ENCODE data around the gene CNTNAP5. TPM values are rescaled to one million over a fixed set of nuclear protein-coding genes. Genes with fewer than 3 reads are reported as not detected.
"Not testable (repeated sequence)": the region's sequence is repeated elsewhere in the genome, so short reads cannot be mapped to it uniquely, and the experiment has no call there.

The CNTNAP5 gene
- total RNA-seq, 1 donor from 2014 or later = 5.0 TPM

DNA sequence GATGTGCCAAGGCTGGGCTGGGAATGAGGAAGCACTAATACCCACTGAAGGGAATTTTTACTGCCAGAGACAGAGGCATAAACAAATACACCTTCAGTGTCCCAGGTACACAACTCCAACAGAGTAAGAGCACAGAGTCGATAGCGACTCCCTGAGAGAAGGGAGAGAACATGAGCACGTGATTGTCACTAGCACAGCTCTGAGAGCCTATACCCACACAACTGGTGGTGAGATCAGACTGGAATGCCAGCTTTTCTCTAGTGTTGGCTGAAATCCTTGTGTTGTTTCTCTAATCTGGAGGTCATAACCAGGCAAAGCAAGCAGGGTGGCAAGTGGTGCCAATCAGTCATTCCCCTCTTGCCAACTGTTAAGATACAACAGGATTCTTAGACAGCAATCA lies 377.2 kb downstream of the CNTNAP5 start:
- TF ChIP-seq, protein P1, sequence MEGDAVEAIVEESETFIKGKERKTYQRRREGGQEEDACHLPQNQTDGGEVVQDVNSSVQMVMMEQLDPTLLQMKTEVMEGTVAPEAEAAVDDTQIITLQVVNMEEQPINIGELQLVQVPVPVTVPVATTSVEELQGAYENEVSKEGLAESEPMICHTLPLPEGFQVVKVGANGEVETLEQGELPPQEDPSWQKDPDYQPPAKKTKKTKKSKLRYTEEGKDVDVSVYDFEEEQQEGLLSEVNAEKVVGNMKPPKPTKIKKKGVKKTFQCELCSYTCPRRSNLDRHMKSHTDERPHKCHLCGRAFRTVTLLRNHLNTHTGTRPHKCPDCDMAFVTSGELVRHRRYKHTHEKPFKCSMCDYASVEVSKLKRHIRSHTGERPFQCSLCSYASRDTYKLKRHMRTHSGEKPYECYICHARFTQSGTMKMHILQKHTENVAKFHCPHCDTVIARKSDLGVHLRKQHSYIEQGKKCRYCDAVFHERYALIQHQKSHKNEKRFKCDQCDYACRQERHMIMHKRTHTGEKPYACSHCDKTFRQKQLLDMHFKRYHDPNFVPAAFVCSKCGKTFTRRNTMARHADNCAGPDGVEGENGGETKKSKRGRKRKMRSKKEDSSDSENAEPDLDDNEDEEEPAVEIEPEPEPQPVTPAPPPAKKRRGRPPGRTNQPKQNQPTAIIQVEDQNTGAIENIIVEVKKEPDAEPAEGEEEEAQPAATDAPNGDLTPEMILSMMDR (conservative IDR thresholded peaks at IDR 0.05) = no peak
- Mint-ChIP-seq H3K27ac (no peak overlapping the region), H3K27me3 (no peaks in the 10 kb centered on the region), H3K36me3 (no peaks in the 10 kb centered on the region), H3K4me1 (ENCODE audit: unreplicated experiment) (no peaks in the 10 kb centered on the region), H3K9me3 (no peaks in the 10 kb centered on the region), H3K4me3 (no peak overlapping the region)
- no peak for DNase-seq (ENCODE audit: extremely low spot score, unreplicated experiment)

DNA sequence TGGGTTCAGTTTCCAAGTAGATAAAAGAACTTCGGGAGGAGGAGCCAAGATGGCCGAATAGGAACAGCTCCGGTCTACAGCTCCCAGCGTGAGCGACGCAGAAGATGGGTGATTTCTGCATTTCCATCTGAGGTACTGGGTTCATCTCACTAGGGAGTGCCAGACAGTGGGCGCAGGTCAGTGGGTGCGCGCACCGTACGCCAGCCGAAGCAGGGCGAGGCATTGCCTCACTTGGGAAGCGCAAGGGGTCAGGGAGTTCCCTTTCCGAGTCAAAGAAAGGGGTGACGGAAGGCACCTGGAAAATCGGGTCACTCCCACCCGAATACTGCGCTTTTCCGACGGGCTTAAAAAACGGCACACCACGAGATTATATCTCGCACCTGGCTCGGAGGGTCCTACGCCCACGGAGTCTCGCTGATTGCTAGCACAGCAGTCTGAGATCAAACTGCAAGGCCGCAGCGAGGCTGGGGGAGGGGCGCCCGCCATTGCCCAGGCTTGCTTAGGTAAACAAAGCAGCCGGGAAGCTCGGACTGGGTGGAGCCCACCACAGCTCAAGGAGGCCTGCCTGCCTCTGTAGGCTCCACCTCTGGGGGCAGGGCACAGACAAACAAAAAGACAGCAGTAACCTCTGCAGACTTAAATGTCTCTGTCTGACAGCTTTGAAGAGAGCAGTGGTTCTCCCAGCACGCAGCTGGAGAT lies 382.9 kb downstream of the CNTNAP5 start:
- not testable (repeated sequence) for H3K4me1 Mint-ChIP-seq (ENCODE audit: unreplicated experiment); H3K36me3 Mint-ChIP-seq; H3K4me3 Mint-ChIP-seq; H3K27me3 Mint-ChIP-seq; H3K9me3 Mint-ChIP-seq; H3K27ac Mint-ChIP-seq; DNase-seq (ENCODE audit: extremely low spot score, unreplicated experiment)

DNA sequence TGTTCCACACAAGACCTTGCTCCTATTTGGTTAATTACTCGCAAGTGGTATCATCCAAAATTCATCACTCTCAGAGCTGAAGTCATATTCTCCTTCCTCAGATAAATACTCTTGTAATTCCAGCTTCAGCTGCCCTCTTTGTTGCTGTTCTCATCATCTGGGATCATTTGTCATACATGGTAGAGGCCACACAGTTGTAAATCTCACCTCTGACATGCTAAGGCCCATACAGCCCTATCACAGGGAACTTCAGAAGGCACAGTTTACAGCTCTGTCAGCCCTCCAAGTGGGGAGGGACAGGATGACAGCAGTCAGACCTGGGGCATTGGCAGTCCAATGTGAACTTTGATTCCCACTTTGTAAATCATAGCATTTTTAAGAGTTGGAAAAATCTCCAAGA lies 399.0 kb downstream of the CNTNAP5 start:
- Mint-ChIP-seq H3K27me3 (peaks cover 17% of the 10 kb centered on the region), H3K9me3 (no peaks in the 10 kb centered on the region), H3K4me3 (no peak overlapping the region), H3K27ac (no peak overlapping the region), H3K4me1 (ENCODE audit: unreplicated experiment) (peaks cover 4% of the 10 kb centered on the region), H3K36me3 (no peaks in the 10 kb centered on the region)
- no peak for DNase-seq (ENCODE audit: extremely low spot score, unreplicated experiment)
- TF ChIP-seq, protein P1 (conservative IDR thresholded peaks at IDR 0.05) = no peak

DNA sequence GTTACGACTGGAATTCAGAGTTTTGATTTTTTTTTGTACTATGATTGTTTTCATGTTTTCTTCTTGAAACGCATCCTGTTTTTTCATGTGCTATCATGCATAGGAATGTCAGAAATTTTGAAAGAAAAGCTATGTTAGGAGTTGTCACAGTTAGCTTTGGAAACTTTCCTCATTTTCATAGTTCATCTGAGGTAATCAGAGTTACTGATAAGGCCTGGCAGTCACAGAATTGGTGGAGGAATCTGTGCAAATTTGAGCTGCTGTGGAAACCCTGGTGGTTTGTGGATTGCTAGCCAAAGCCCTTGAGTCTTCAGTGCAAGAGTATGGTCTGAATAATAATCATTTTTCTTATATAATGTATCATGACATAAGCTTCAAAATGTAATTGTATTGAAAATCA lies 401.0 kb downstream of the CNTNAP5 start:
- no peak for DNase-seq (ENCODE audit: extremely low spot score, unreplicated experiment)
- no peak overlapping the region for H3K4me3 Mint-ChIP-seq
- peaks cover 24% of the 10 kb centered on the region for H3K27me3 Mint-ChIP-seq
- no peak overlapping the region for H3K27ac Mint-ChIP-seq
- H3K36me3 Mint-ChIP-seq = no peaks in the 10 kb centered on the region
- H3K4me1 Mint-ChIP-seq (ENCODE audit: unreplicated experiment) = peaks cover 4% of the 10 kb centered on the region
- TF ChIP-seq, protein P1 (conservative IDR thresholded peaks at IDR 0.05) = no peak
- H3K9me3 Mint-ChIP-seq = no peaks in the 10 kb centered on the region

DNA sequence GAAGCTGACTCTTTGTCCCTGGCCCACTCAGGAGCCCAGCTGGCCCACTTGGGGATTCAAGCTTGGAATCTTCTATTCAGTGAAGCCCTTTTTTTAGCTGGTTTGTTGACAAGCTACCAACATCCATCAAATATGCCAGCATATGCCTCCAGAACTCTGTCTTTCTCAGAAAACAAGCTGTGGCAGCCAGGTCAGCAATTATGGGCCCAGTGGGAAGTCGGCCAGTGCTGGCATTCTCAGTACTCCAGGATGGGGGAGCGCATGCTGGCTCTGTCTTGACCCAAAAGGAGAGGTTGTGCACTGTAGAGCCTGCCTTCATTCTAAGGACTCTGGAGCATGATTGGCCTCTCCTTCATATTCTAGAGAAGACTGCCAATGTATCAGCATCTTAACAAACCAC lies 401.5 kb downstream of the CNTNAP5 start:
- H3K27me3 Mint-ChIP-seq = peaks cover 21% of the 10 kb centered on the region
- DNase-seq (ENCODE audit: extremely low spot score, unreplicated experiment) = no peak
- no peak overlapping the region for H3K27ac Mint-ChIP-seq
- no peaks in the 10 kb centered on the region for H3K36me3 Mint-ChIP-seq
- no peaks in the 10 kb centered on the region for H3K9me3 Mint-ChIP-seq
- peaks cover 4% of the 10 kb centered on the region for H3K4me1 Mint-ChIP-seq (ENCODE audit: unreplicated experiment)
- H3K4me3 Mint-ChIP-seq = no peak overlapping the region
- TF ChIP-seq, protein P1 (conservative IDR thresholded peaks at IDR 0.05) = no peak

DNA sequence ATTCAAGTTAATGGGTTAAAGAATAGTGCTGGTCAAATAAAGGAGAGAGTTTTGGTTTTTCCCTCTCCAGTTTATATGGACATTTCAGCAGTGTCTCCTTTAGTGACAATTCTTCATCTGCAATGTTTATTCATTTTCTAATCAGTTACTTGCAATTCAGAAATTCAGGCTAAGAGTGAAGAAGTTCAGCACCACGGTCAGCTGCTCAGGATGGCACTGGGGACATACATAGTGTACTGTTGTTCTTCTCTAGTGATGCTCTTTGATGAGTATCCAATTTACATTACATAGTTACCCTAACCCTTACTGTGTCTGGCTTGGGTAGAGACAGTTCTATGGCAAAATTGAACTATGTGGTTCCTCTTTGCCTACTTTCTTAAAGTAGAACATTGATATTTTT lies 412.7 kb downstream of the CNTNAP5 start:
- Mint-ChIP-seq H3K4me3 (no peak overlapping the region), H3K9me3 (no peaks in the 10 kb centered on the region), H3K4me1 (ENCODE audit: unreplicated experiment) (no peaks in the 10 kb centered on the region), H3K27me3 (peaks cover 34% of the 10 kb centered on the region), H3K27ac (no peak overlapping the region), H3K36me3 (no peaks in the 10 kb centered on the region)
- TF ChIP-seq, protein P1 (conservative IDR thresholded peaks at IDR 0.05) = no peak
- DNase-seq (ENCODE audit: extremely low spot score, unreplicated experiment) = no peak

All from type B pancreatic cell (in vitro differentiated cells).